Measurements from ENCODE around the gene IPO11.

IPO11 gene

DNA sequence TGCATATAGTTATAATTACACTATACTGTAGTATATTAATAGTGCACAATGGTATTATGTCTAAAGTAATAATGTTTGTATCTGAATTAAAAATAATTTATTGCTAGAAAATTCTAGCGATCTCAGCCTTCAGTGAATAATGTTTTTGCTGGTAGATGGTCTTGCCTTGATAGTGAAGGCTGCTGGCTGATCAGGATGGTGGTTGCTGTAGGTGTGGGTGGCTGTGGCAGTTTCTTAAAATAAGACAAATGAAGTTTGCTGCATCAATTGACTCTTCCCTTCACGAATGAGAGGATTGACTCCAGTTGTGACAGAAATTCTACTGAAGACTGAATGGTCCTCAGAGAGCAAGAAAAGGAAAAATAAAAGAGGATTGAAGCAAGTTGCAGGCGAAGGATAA lies 146.4 kb downstream of the IPO11 start:
- Histone ChIP-seq H3K14ac (ENCODE audit: low read length) (no peak overlapping the region), H3K23ac (ENCODE audit: low read depth, low read length, poor library complexity) (no peak overlapping the region), H3K9me3 (replicated peaks in 1 of 2; ENCODE audit: control insufficient read depth in 2 of 2, insufficient read depth in 1 of 2, low read depth in 1 of 2, low read length in 2 of 2) (no peaks in the 10 kb centered on the region), H3K4me2 (ENCODE audit: insufficient read depth, low read length, poor library complexity, severe bottlenecking) (no peak overlapping the region), H4K91ac (ENCODE audit: low read depth, low read length, poor library complexity) (no peak overlapping the region), H2BK15ac (ENCODE audit: low read length) (no peak overlapping the region), H3K79me1 (ENCODE audit: low read depth, low read length) (no peaks in the 10 kb centered on the region), H3K27me3 (ENCODE audit: control insufficient read depth in 3 of 3, insufficient read depth in 3 of 3, low read depth in 1 of 3, low read length in 3 of 3) (no peaks in the 10 kb centered on the region), H3K36me3 (replicated peaks in 1 of 2; ENCODE audit: control insufficient read depth in 2 of 2, insufficient read depth in 2 of 2, low read length in 2 of 2) (peaks cover 0 to 50% of the 10 kb centered on the region in 2 donors), H3K18ac (ENCODE audit: low read length) (no peak overlapping the region), H3K4me3 (ENCODE audit: low read length in 2 of 2) (no peak overlapping the region), H2BK120ac (ENCODE audit: low read depth, low read length) (no peak overlapping the region), H2BK12ac (ENCODE audit: low read length) (no peak overlapping the region), H2BK5ac (ENCODE audit: low read length) (no peak overlapping the region), H3K27ac (replicated peaks; ENCODE audit: low read length) (no peak overlapping the region), H3K4ac (ENCODE audit: low read length) (no peak overlapping the region), H2AK5ac (ENCODE audit: low read depth, low read length) (no peak overlapping the region), H2AFZ (ENCODE audit: low read length) (no peak overlapping the region), H3K9ac (ENCODE audit: low read depth, low read length, poor library complexity) (no peak overlapping the region), H3K4me1 (ENCODE audit: control insufficient read depth in 2 of 2, insufficient read depth in 1 of 2, low read depth in 1 of 2, low read length in 2 of 2) (no peaks in the 10 kb centered on the region), H4K8ac (ENCODE audit: low read depth, low read length) (no peak overlapping the region)
- WGBS, 2 donors (ENCODE audit: extremely low coverage in 2 of 2, insufficient read length in 2 of 2, insufficient replicate concordance in 1 of 2), result no CpG with 5 or more reads among the region's 3 CpGs
- DNase-seq (ENCODE audit: low spot score), result no peak

DNA sequence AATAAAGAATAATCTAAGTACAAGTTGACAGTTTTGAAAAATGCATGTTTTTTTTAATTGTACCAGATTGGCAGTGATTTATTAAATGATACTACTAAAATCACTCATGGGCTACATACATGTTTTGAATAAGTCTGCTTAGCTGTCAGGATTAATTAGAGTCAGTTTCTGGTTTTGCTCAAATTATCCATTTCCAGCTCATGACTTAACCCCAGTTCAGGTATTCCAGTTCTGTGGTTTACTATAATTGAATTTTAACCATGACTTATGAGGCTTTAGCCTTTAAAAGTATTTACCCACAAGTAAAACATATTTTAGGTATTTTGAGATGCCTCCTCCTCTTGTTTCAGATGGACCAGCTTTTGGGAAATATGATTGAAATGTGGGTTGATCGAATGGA lies 148.2 kb downstream of the IPO11 start:
- peaks cover 3 to 45% of the 10 kb centered on the region in 2 donors for H3K36me3 ChIP-seq (replicated peaks in 1 of 2; ENCODE audit: control insufficient read depth in 2 of 2, insufficient read depth in 2 of 2, low read length in 2 of 2)
- H2BK120ac ChIP-seq (ENCODE audit: low read depth, low read length), result no peak overlapping the region
- no peak overlapping the region for H4K8ac ChIP-seq (ENCODE audit: low read depth, low read length)
- H4K91ac ChIP-seq (ENCODE audit: low read depth, low read length, poor library complexity), result no peak overlapping the region
- WGBS, 2 donors (ENCODE audit: extremely low coverage in 2 of 2, insufficient read length in 2 of 2, insufficient replicate concordance in 1 of 2), result no CpG with 5 or more reads among the region's 1 CpG
- no peak overlapping the region for H2BK12ac ChIP-seq (ENCODE audit: low read length)
- no peak for DNase-seq (ENCODE audit: low spot score)
- H2BK5ac ChIP-seq (ENCODE audit: low read length), result no peak overlapping the region
- H3K14ac ChIP-seq (ENCODE audit: low read length), result no peak overlapping the region
- no peaks in the 10 kb centered on the region for H3K27me3 ChIP-seq (ENCODE audit: control insufficient read depth in 3 of 3, insufficient read depth in 3 of 3, low read depth in 1 of 3, low read length in 3 of 3)
- no peaks in the 10 kb centered on the region for H3K4me1 ChIP-seq (ENCODE audit: control insufficient read depth in 2 of 2, insufficient read depth in 1 of 2, low read depth in 1 of 2, low read length in 2 of 2)
- H3K9ac ChIP-seq (ENCODE audit: low read depth, low read length, poor library complexity), result no peak overlapping the region
- no peak overlapping the region for H3K4ac ChIP-seq (ENCODE audit: low read length)
- no peak overlapping the region for H2AK5ac ChIP-seq (ENCODE audit: low read depth, low read length)
- no peak overlapping the region for H3K27ac ChIP-seq (replicated peaks; ENCODE audit: low read length)
- no peak overlapping the region for H3K18ac ChIP-seq (ENCODE audit: low read length)
- H2AFZ ChIP-seq (ENCODE audit: low read length), result no peak overlapping the region
- no peak overlapping the region for H3K4me2 ChIP-seq (ENCODE audit: insufficient read depth, low read length, poor library complexity, severe bottlenecking)
- no peaks in the 10 kb centered on the region for H3K79me1 ChIP-seq (ENCODE audit: low read depth, low read length)
- H3K4me3 ChIP-seq (ENCODE audit: low read length in 2 of 2), result no peak overlapping the region
- no peak overlapping the region for H2BK15ac ChIP-seq (ENCODE audit: low read length)
- no peaks in the 10 kb centered on the region for H3K9me3 ChIP-seq (replicated peaks in 1 of 2; ENCODE audit: control insufficient read depth in 2 of 2, insufficient read depth in 1 of 2, low read depth in 1 of 2, low read length in 2 of 2)
- H3K23ac ChIP-seq (ENCODE audit: low read depth, low read length, poor library complexity), result no peak overlapping the region

DNA sequence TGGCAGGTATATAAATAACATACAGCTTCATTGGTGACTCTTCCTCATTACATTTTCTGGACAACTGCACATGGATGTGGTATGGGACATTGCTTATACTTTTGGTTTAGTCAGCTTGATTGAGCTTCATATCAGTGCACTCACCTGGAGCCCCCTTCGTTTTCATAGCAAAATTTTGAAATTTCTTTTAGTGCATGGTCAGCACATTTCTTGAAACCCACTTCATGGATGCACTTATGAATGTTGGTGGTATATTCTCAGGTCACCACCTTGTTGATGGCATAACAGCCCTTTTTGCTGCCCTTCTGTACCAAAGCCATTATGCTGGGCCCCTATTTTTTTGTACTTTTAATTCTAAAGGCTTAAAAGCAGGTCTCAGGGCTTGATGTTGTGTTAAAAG lies 149.3 kb downstream of the IPO11 start:
- Histone ChIP-seq H3K4me1 (ENCODE audit: control insufficient read depth in 2 of 2, insufficient read depth in 1 of 2, low read depth in 1 of 2, low read length in 2 of 2) (no peaks in the 10 kb centered on the region), H3K4me2 (ENCODE audit: insufficient read depth, low read length, poor library complexity, severe bottlenecking) (no peak overlapping the region), H3K79me1 (ENCODE audit: low read depth, low read length) (no peaks in the 10 kb centered on the region), H2BK12ac (ENCODE audit: low read length) (no peak overlapping the region), H2AK5ac (ENCODE audit: low read depth, low read length) (no peak overlapping the region), H3K36me3 (replicated peaks in 1 of 2; ENCODE audit: control insufficient read depth in 2 of 2, insufficient read depth in 2 of 2, low read length in 2 of 2) (peaks cover 3 to 51% of the 10 kb centered on the region in 2 donors), H2BK120ac (ENCODE audit: low read depth, low read length) (no peak overlapping the region), H3K27ac (replicated peaks; ENCODE audit: low read length) (no peak overlapping the region), H4K91ac (ENCODE audit: low read depth, low read length, poor library complexity) (no peak overlapping the region), H3K9ac (ENCODE audit: low read depth, low read length, poor library complexity) (no peak overlapping the region), H3K27me3 (ENCODE audit: control insufficient read depth in 3 of 3, insufficient read depth in 3 of 3, low read depth in 1 of 3, low read length in 3 of 3) (no peaks in the 10 kb centered on the region), H3K4ac (ENCODE audit: low read length) (no peak overlapping the region), H2BK15ac (ENCODE audit: low read length) (no peak overlapping the region), H3K14ac (ENCODE audit: low read length) (no peak overlapping the region), H3K9me3 (replicated peaks in 1 of 2; ENCODE audit: control insufficient read depth in 2 of 2, insufficient read depth in 1 of 2, low read depth in 1 of 2, low read length in 2 of 2) (peaks cover 0 to 2% of the 10 kb centered on the region in 2 donors), H2BK5ac (ENCODE audit: low read length) (no peak overlapping the region), H3K4me3 (ENCODE audit: low read length in 2 of 2) (no peak overlapping the region), H2AFZ (ENCODE audit: low read length) (no peak overlapping the region), H3K23ac (ENCODE audit: low read depth, low read length, poor library complexity) (no peak overlapping the region), H3K18ac (ENCODE audit: low read length) (no peak overlapping the region), H4K8ac (ENCODE audit: low read depth, low read length) (no peak overlapping the region)
- no peak for DNase-seq (ENCODE audit: low spot score)
- no CpG with 5 or more reads among the region's 1 CpG for WGBS, 2 donors (ENCODE audit: extremely low coverage in 2 of 2, insufficient read length in 2 of 2, insufficient replicate concordance in 1 of 2)

DNA sequence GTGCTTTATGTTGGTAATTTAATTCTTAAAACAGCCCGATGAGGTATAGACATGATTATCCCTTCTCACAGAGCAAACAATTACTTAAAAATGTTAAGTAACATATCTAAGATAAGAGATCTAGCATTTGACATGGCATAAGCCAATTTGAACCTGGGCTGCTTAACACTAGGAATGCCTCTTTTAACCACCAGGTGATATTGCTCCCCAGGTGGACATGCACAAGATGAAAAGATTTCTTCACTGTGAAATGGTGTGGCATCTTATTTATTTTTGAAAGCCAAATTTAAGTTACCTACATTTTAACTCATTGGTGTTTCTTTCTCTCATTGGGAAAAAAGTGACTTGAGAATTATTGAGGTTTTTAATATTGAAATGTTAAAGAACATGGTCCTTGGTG lies 150.3 kb downstream of the IPO11 start:
- Histone ChIP-seq H3K4me2 (ENCODE audit: insufficient read depth, low read length, poor library complexity, severe bottlenecking) (no peak overlapping the region), H3K14ac (ENCODE audit: low read length) (no peak overlapping the region), H3K36me3 (replicated peaks in 1 of 2; ENCODE audit: control insufficient read depth in 2 of 2, insufficient read depth in 2 of 2, low read length in 2 of 2) (peaks cover 3 to 56% of the 10 kb centered on the region in 2 donors), H3K27me3 (ENCODE audit: control insufficient read depth in 3 of 3, insufficient read depth in 3 of 3, low read depth in 1 of 3, low read length in 3 of 3) (no peaks in the 10 kb centered on the region), H3K79me1 (ENCODE audit: low read depth, low read length) (peaks cover 1% of the 10 kb centered on the region), H2AK5ac (ENCODE audit: low read depth, low read length) (no peak overlapping the region), H2BK12ac (ENCODE audit: low read length) (no peak overlapping the region), H3K23ac (ENCODE audit: low read depth, low read length, poor library complexity) (no peak overlapping the region), H4K91ac (ENCODE audit: low read depth, low read length, poor library complexity) (no peak overlapping the region), H2BK120ac (ENCODE audit: low read depth, low read length) (no peak overlapping the region), H3K9ac (ENCODE audit: low read depth, low read length, poor library complexity) (no peak overlapping the region), H3K18ac (ENCODE audit: low read length) (no peak overlapping the region), H2BK15ac (ENCODE audit: low read length) (no peak overlapping the region), H3K9me3 (replicated peaks in 1 of 2; ENCODE audit: control insufficient read depth in 2 of 2, insufficient read depth in 1 of 2, low read depth in 1 of 2, low read length in 2 of 2) (peaks cover 4 to 10% of the 10 kb centered on the region in 2 donors), H2BK5ac (ENCODE audit: low read length) (no peak overlapping the region), H3K27ac (replicated peaks; ENCODE audit: low read length) (no peak overlapping the region), H3K4me3 (ENCODE audit: low read length in 2 of 2) (no peak overlapping the region), H2AFZ (ENCODE audit: low read length) (no peak overlapping the region), H3K4ac (ENCODE audit: low read length) (no peak overlapping the region), H4K8ac (ENCODE audit: low read depth, low read length) (no peak overlapping the region), H3K4me1 (ENCODE audit: control insufficient read depth in 2 of 2, insufficient read depth in 1 of 2, low read depth in 1 of 2, low read length in 2 of 2) (no peaks in the 10 kb centered on the region)
- WGBS, 2 donors (ENCODE audit: extremely low coverage in 2 of 2, insufficient read length in 2 of 2, insufficient replicate concordance in 1 of 2), result no CpG with 5 or more reads among the region's 1 CpG
- no peak for DNase-seq (ENCODE audit: low spot score)
